A673 (cell line): ENCODE results near the gene TDP2.

Experiments
- EZH2 ChIP-seq: fragments of 200-600 bp; sonication (generic); IDR thresholded peaks from 2 replicates; pipeline ENCODE4 v1.6.1; 2017; ENCODE audit warnings: borderline replicate concordance, low read depth, mild to moderate bottlenecking, mixed read lengths, antibody characterized with exemption, low read length; ENCODE audit not compliant: poor library complexity, severe bottlenecking
- TF ChIP-seq, protein P1 (sequence below): fragments of 300-800, 200-600 bp; sonication (generic); conservative IDR thresholded peaks from 2 replicates; pipeline ENCODE4 v1.5.1; 2017; ENCODE audit warnings: low read depth, mild to moderate bottlenecking, antibody characterized with exemption, low read length, moderate library complexity, mixed read lengths

DNA sequence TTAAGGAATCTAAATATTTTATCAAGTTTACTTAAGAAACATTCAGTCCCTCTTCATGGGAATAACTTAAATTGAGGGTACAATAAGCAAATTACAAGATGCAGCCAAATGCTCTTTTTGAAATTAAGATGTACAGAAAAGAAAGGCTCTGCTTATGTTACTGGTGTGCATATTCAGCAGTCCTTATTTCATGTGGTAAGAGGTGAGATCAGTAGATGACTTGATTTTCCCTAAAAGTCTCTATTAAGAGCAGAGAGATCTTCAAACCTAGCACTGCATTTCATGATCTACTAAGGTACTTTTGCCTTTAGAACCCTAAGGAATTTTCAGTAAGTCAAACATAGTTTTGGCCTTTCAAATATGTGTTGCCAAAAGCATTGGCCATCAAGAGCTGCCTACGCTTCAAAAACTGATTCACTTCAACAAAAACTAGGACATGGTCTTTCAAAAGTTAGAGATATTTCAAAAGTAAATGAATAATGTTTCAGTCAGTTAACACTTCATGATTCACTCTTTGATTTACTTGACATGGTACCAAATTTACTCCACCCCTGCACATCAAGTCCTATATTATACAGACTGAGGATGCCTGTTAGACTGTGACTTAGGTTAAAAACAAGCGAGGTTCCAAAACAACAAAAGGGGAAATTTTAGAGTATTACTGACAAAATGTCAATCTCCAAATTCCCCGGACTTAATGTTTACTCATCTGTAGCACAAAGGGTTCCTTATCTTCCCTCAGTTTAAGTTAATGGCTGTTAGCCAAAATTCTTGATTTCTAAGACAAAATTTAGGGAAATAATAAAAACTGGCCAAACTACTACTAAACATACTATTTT is 33.0 kb upstream of the TDP2 start:
- TF ChIP-seq, protein P1, sequence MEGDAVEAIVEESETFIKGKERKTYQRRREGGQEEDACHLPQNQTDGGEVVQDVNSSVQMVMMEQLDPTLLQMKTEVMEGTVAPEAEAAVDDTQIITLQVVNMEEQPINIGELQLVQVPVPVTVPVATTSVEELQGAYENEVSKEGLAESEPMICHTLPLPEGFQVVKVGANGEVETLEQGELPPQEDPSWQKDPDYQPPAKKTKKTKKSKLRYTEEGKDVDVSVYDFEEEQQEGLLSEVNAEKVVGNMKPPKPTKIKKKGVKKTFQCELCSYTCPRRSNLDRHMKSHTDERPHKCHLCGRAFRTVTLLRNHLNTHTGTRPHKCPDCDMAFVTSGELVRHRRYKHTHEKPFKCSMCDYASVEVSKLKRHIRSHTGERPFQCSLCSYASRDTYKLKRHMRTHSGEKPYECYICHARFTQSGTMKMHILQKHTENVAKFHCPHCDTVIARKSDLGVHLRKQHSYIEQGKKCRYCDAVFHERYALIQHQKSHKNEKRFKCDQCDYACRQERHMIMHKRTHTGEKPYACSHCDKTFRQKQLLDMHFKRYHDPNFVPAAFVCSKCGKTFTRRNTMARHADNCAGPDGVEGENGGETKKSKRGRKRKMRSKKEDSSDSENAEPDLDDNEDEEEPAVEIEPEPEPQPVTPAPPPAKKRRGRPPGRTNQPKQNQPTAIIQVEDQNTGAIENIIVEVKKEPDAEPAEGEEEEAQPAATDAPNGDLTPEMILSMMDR: no peak
- no peak for TF ChIP-seq EZH2
